CMK (cell line): ENCODE results near the gene RASAL2.

Experiments used
- DNase-seq: peaks from one replicate; pipeline ENCODE4 v3.0.0-alpha.2; 2010; ENCODE audit warnings: low read depth

RASAL2 gene

DNA sequence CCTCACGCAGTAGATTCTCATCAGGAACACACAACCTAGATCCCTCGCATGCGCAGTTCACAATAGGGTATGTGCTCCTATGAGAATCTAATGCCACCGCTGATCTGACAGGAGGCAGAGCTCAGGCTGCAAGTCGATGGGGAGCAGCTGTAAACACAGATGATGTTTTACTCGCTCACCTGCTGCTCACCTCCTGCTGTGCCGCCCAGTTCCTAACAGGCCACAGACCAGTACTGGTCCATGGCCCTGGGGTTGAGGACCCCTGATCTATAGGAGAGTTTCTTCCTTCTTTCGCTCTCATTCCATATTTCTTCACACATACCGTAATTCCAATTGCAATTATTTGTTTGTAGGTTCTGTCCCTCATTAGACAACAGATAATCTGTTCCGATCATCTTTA, 299.5 kb downstream of the RASAL2 start:
- DNase-seq, result no peak

DNA sequence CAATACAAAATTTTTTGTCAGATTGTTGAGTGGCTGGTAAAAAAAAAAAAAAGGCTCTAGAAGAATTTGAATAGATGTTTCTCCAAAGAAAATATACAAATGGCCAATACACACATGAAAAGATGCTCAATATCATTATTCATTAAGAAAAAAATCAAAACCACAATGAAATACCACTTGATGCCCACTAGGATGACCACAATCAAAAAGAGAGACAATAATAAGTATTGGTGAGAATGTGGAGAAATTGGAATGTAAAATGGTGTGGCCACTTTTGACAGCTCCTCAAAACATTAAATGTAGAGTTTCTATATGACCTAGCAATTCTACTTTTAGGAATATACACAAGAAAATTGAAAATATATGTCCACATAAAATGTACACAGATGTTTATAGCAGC, 302.9 kb downstream of the RASAL2 start:
- DNase-seq, result no peak

DNA sequence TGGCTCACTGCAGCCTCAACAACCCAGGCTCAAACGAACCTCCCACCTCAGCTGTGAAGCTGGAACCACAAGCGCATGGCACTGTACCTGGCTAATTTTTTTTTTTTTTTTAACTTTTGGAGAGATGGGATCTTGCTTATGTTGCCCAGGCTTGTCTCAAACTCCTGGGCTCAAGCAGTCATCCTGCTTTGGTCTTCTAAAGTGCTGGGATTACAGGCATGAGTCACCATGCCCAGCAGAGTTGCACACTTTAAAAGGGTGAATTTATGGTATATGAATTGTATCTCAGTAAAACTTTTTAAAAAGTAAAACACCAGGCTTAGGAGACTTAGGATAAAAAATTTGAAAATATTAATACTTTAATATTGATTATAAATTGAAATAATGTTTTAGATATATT, 303.8 kb downstream of the RASAL2 start:
- DNase-seq, result no peak

DNA sequence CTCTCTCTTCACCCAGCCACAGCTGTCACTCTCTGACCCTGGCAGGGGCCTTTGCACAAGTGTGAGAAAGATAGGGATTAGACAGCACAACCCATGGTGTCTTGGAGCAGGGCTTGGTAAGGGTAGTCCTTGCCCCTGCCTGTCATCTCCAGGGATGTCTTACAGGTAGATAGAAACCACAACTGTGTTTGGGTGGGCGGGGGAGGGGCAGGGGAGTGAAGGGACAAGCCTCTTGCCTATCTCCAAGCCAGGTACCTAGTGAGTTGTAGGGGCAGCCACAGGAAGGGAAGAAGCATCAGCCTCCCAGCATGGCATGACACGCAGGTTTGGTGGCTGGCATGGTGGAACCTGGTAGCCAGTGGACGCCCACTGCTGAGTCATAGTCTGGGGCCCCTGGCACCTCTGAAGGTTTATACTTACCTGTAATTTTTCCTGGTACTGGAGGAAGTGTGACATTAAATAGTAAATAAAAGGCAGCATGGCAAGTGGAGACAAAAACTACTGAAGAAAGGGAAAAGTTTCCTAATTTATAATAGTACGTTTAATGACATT, 305.3 kb downstream of the RASAL2 start:
- DNase-seq, result no peak

DNA sequence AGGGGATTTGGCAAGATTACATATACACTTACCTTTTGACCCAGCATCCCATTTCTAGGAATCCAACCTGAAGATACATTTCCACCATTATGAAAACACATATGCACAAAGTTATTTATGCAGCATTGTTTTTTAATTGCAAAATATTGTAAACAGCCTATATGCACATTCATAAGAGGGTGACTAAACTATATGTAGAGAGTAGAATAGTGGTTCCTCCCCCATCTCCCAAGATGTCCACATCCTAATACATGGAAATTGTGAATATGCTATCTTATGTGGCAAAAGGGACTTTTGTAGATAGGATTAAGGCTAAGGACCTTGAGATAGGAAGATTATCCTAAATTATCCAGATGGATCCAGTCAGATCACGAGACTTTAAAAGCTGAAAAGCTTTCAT, 311.2 kb downstream of the RASAL2 start:
- DNase-seq, result no peak

DNA sequence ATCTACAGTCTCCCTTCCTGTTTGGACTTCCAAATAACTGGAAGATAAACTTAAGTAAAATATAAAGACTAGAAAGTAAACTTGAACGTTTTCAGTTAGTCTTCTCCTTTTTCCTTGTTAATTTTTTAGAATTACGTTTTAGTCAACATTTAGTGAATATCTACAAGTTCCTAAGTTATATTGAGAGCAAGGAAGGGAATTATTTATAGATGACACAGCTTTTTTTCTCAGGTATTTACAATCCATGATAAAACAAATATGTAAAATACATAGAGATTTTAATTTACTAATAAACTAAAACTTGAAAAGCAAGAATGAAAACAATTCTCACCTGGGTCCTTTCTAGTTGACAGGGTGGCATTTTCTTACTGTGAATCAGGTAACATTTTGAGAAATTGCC, 313.3 kb downstream of the RASAL2 start:
- DNase-seq, result no peak

DNA sequence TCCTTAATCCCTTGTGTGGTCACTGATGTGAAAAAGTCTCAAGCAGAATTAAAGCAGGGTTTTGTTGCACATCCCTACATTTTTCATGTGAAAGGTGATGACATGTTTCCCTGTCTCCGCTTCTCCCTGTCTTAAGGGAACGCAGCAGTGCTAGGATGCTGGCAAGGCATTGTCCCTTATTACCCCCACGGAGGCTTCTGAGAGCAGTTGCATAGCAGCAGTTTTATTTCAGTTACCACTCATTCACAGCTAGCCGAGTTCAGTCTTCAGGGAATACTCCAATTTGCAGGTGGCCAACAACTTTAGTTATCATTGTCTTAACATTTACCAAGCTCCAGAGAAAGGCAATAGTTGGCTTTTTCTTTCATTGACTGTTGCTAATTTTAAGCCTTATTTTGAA, 313.8 kb downstream of the RASAL2 start:
- DNase-seq, result no peak

DNA sequence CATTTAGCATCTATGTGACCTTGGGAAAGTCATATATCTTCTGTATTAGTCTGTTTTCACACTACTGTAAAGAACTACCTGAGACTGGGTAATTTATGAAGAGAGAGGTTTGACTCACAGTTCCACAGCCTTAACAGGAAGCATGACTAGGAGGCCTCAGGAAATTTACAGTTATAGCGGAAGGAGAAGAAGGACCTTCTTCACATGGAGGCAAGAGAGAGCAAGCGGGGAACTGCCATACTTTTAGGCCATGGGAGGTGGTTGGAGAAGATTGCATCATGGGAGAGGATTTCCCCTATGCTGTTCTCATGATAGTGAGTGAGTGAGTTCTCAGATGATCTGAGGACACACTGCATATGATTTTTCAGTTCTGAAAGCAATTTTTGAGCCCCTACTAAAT, 315.0 kb downstream of the RASAL2 start:
- DNase-seq, result no peak

DNA sequence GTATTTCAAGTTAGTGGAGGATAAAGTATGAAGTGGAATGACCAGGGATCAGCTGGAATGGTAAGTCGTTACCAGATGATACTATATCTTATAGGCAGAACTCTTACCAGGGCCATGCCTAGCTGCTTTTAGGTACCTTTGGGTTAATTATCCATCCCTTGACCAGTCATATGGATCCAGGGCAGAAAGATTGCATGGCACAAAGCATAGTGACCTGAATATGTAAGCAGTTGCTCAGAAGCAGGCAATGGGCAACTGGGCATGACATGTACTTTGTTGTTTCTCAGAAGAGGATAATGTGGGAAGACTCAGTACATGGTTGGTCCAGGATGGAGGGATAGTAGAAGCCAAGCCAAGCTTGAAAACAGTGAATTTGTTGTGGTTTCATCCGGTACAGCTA, 315.6 kb downstream of the RASAL2 start:
- no peak for DNase-seq

DNA sequence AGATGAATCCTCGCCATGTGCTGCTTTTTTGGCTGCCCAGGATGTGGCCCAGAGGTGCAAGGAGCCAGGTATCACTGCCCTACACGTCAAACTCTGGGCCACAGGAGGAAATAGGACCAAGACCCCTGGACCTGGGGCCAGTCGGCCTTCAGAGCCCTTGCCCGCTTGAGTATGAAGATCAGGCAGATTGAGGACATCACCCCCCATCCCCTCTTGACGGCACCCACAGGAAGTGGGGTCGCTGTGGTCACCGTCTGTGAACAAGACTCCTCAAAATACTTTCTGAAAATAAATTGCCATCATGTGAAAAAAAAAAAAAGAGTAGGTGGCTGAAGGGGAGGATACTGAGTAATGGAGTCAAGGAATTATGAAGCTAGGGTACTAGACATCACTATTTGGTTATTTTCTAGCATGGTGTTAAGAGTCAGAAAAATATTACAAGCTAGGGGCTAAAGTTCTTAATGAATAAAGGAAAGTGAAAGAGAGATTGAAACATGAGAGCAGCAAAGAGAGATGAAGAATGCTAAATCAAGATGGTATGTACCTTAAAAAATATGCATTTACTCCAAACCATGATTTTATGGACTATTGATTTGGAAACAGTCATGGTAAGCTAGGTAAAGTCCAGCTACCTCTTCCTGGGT, 318.0 kb downstream of the RASAL2 start:
- DNase-seq, result no peak

DNA sequence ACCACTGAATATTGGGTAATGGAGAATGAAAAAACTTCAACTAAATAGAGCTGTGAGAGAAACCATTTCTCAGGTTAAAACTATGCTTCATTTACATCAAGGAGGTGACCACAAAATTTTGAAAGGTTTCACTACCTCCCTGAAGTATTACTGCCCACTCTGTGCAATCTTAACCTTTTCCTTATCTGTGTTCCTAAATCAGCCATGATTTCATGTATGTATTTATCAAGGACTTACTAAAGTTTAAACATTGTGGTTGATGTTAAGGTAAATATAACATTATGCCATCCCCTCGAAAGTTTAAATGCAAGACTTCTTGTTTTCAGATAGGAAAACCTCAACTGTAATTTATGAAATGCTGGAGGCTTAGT, 318.5 kb downstream of the RASAL2 start:
- no peak for DNase-seq

DNA sequence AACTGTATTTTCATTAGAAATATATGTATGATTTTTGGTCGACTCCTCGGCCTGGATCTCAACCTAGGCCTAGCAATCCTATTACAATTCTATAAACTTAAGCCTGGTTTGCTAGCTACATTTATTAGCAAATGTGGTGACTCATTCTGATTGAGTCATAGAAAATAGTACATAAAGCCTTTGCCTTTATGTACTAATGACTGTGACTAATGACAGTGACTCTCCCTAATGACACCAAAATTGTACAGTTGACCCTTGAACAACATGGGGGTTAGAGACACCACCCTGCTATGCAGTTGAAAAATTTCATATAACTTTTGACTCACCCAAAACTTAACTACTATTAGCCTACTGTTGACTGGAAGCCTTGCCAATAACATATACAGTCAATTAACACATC, 324.0 kb downstream of the RASAL2 start:
- DNase-seq, result no peak

DNA sequence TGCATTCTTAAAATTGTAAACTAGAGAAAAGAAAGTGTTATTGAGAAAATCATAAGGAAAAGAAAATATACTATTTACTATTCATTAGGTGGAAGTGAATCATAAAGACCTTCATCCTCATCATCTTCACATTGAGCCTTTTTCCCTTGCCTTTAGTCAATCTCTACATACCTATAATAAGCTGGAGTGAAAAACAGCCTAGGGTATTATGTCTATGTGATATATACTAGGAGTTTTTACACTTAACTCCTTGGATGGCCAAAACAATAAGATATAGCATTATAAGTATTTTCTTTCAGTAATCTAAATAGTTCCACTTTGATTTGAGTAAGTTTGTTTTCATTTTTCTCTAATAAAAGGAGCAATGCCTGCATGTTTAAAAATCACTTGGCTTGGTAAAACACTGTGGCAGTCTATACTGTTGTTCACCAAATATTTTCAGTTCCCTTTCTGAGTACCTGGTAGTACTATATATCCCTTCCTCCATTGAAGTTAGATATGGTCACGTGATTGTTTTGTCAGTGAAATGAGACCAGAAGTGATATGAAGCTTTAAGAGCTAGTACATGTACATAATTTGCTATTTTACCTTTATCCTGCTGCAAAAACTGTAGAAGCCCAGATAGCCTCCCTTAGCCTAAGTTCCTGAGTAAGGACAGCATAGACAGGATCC, 324.5 kb downstream of the RASAL2 start:
- DNase-seq, result no peak

DNA sequence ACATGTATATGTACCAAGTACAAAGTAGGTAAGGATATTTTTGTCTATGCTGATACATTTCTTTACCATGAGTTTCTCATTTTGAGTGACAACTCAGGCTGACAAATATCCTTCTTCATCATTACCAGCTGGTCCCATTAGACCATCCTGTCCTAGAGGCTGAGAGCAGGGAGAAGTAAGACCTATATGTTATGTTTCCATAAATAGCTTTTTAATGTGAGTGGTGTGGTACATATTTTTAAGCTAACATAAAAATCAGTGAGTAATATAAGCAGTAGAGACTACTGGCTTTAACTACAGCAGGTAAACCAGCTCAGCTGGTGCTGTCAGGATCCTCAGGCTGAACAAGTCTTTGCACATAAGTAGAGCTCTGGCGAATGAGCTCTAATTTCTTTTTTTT, 340.5 kb downstream of the RASAL2 start:
- DNase-seq, result no peak

DNA sequence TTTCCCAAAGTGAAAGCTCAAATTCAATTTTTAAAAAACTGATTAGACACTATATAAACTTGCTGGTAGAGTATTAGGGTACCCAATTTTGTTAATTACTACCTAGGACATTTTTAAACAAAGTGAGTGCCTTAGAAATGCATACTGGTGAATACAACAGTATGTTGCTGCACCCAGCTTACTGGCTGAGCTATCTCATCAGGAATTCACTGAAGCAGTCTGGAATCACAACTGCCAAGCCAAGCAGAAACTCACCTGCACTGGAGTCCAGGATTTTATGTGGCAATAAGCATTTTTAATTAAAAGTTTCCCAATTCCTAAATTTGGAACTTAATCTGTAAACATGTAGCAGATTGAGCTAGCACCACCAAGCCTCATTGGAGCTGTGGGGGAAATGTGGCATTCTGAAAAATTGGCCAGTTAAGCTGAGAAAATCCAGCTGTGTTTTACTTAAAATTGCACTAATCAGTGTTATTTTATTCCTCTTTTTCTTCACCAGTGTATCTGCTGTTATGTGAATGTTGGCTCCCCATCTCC, 341.1 kb downstream of the RASAL2 start:
- no peak for DNase-seq

DNA sequence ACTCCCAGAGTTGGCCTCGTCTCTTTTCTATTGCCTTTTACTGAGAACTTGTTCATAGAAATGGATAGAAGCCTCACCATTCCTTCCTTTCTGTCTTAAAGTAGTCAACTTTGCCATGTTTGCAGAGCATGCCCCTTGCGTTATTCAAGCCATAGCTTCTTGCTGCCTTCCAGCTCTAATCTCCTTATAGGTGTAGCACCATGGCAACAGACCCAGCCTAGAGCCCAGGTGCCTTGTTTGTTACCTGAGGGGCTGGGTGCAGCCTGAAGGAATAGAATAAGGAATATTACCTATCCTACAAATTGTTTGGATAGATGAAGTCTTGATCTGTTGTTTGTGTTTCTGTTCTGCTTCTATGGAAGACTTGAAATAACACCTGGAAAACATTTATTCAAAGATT, 343.0 kb downstream of the RASAL2 start:
- no peak for DNase-seq

DNA sequence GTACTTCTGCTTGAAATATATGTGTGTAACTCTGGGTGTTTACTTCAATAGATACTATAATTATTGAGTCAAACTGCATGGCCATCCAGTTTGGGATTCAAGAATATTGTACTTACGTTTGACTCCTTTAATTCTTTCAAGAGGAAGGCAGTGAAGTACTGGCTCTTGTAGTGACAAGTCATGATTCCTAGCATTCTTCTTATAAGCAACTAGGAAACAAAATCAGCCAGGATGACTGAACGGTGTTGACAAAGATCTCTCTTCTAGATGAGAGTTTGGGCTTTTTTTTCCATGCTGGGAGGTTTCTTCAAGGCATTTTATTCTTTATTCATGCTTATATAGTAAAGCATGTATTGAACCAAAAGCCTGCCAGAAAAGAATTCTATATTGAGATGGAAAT, 344.5 kb downstream of the RASAL2 start:
- DNase-seq, result no peak

DNA sequence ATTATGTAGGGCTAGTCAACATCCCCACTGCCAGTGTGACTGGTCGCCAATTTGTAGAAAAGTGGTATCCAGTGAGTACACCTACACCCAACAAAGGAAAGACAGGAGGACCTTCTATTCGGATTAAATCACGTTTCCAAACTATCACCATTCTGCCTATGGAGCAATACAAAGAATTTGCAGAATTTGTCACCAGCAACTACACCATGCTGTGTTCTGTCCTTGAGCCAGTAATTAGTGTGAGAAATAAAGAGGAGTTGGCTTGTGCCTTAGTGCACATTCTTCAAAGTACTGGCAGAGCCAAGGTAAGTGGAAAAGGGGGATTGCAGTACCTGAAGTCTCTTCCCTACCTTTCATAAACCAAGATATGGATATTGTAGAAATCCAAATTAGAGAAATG, 349.0 kb downstream of the RASAL2 start:
- no peak for DNase-seq

DNA sequence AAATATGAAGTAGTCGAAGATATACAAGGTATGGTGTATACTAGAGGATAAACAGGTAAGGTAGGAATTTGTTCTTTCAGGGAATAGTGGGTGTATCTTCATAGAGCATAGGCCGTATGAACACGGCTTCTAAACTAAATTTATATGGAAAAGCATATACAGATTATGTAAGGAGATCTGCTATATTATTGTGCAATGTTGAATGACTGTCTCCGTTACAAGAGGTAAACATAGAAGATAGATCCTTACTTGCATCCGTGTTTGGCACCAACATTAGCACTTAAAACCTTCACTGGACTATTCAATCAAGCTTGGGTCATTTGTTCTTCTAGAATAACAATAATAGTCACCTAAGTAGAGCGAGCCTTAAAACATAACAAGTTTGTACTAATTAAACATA, 357.0 kb downstream of the RASAL2 start:
- DNase-seq, result no peak

DNA sequence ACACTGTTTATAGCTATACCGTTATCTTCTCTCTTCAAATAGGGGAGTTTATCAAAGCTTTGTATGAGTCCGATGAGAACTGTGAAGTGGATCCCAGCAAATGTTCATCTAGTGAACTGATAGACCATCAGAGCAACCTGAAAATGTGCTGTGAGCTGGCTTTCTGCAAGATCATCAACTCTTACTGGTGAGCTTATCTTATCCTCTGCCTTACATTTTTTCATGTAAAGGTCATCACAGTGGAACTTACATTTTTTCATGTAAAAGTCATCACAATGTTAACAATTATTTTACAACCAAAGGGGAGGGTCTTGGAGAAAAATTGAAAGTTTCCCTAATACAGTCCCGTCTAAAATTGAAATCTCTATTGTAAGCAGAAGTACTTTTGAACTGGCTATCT, 357.6 kb downstream of the RASAL2 start:
- no peak for DNase-seq

DNA sequence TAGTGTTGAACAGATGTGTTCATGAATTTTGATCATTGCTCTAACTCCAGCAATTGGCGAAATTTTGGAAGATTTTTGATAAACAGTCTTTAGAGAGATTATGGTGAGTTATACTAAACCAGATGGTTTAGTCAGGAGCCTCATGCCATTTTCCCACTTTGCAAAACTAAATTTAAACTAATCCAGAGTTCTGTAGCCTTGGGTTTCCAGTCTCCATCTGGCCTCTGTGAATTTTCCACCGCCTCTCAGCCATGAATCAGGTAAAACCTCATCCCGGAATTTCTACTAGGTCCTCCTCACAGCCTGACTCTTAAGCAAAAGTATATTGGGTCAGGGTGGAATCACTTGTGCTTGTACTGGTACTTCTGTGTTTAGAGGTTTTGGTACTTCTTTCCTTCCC, 358.1 kb downstream of the RASAL2 start:
- DNase-seq, result no peak

DNA sequence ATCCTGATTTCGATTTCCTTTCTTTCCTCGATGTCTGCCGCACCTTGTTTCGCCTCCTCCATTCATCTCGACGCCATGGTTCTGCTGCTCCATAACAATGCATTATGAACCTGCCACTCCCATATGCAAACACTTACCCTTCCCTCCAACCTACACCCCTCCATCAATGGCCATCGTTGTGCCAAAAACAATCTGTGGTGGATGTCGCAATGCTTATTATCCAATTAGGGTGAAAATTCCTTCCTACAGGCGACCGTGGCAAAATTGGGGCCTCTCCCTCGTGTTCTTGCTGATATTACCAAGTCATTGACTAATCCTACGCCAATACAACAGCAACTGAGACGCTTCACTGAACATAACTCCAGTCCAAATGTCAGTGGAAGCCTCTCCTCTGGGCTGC, 362.6 kb downstream of the RASAL2 start:
- no peak for DNase-seq

DNA sequence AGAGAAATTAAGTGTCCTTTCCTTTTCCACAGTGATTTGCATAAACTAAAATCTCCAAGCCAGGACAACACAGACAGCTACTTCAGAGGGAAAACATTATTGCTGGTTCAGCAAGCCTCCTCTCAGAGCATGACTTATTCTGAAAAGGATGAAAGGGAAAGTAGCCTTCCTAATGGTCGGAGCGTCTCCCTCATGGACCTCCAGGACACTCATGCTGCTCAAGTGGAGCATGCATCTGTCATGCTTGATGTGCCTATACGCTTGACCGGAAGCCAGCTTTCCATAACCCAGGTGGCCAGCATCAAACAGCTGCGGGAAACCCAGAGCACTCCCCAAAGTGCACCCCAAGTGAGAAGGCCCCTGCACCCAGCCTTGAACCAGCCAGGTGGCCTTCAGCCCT, 363.7 kb downstream of the RASAL2 start:
- DNase-seq, result no peak

DNA sequence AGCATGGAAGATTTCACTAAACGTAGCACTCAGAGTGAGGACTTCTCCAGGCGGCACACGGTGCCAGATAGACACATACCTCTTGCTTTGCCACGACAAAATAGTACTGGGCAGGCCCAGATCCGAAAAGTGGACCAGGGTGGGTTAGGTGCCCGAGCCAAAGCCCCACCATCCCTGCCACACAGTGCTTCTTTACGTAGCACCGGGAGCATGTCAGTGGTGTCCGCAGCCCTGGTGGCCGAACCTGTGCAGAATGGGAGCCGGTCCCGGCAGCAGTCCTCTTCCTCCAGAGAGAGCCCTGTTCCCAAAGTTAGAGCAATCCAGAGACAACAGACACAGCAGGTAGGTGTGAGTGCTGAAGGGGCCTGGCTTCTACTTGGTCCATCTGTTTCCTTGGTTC, 364.3 kb downstream of the RASAL2 start:
- no peak for DNase-seq
